LNCAP (cell line): ENCODE measurements around the gene NEK7.

Source experiments
- CTCF ChIP-seq: fragments of 450-650 bp; IDR thresholded peaks from 2 replicates; pipeline ENCODE4 v1.5.1; 2017; ENCODE audit warnings: mild to moderate bottlenecking

The NEK7 gene

GRCh38 chr1:198287916-198288315 lies 131.1 kb downstream of the NEK7 start:
- TF ChIP-seq CTCF: no peak

GRCh38 chr1:198290089-198290683 lies 133.4 kb downstream of the NEK7 start:
- no peak for TF ChIP-seq CTCF

- no peak for TF ChIP-seq CTCF
Observed at GRCh38 chr1:198291036-198291435, 134.2 kb downstream of the NEK7 start.

DNA sequence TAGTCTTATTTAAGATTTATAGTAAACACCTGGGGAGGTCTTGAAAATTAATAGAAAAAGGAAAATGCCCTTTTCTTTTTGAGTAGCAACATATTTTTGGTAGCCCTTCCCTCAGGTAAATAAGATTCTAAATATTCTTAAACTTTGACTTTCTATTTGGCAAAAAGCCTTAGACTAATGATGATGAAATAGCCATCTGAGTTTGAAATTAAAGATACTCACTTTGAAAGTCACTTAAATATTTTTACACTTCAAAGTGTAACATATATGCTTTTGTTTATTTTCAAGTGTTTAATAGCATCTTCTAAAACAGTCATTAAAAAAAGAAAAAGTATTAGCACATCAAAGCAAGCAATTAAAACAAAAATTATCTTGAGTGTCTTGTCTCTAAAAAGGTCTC lies 135.1 kb downstream of the NEK7 start:
- TF ChIP-seq CTCF: no peak

DNA sequence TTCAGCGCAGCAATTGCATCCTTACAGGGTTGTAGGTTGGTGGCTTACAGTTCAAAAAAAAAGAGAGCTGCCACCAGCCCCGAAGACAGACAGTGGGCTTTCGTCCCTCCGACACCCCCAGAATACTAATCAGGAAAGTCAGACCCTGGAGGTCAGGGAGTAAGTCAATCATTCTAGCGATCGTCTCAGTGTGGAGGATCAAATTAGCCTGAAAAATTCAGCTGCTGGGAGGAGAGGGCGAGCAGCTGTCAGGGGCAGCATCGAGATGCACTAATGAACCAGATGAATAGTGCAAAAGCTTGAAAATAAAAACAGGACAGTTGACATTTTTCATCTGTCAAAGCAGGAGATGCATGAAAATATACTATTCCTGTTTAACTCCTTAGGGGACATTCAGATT lies 138.4 kb downstream of the NEK7 start:
- TF ChIP-seq CTCF: no peak

DNA sequence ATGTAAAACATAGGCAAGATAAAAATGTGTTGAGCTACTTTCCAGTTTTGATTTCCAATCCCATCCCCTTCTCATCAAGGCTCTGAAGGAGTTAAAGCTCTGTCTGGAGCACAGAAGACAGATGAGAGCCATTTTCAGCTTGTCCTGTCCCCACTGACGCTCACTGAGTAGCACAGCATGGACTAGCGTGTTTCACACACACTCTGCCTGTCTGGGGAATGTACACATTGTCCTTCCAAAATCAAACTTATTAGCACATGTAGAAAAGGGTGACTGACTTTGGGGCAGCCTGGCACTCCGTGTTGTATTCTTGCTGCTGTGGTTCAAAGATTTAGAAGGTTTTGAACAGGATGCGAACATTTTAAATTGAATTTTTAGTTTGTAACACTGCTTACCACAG lies 139.2 kb downstream of the NEK7 start:
- no peak for TF ChIP-seq CTCF

GRCh38 chr1:198297281-198297680 lies 140.5 kb downstream of the NEK7 start:
- TF ChIP-seq CTCF: no peak

- no peak for TF ChIP-seq CTCF
Observed at GRCh38 chr1:198298640-198299039, 141.8 kb downstream of the NEK7 start.
